NK-92 treated with Interleukin-12 subunit alpha and Interleukin-12 subunit beta, amount 100 ng/mL, for 24 hours (cell line): ENCODE data around the gene KDM4E.
"Not testable (repeated sequence)": the region's sequence is repeated elsewhere in the genome, so short reads cannot be mapped to it uniquely, and the experiment has no call there.

Experiments
- DNase-seq: peaks from one replicate; lab custom pipeline; 2025; lab: John Stamatoyannopoulos, UW

Gene KDM4E

DNA sequence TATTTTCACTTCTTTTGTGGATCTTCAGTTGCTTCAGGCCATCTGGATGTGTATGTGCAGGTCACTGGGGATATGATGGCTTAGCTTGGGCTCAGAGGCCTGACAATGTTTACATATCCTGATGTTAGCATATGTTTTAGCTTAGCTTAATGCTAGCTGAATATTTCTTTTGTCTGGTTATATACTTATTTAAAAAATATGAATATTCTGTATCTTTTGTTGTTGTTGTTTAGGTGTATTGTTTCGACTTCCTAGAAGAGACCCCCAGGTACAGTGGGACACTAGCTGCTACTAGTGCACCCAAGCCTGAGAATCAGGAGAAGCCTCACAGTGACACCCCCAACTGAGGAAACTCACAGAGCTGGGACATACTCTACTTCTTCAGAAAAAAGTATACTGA is at the start of gene KDM4E:
KDM4E (plus strand) TSS at position 301 of the 400 bp plus-strand sequence. CDS start 300 bp downstream, outside the sequence.
- DNase-seq: no peak

DNA sequence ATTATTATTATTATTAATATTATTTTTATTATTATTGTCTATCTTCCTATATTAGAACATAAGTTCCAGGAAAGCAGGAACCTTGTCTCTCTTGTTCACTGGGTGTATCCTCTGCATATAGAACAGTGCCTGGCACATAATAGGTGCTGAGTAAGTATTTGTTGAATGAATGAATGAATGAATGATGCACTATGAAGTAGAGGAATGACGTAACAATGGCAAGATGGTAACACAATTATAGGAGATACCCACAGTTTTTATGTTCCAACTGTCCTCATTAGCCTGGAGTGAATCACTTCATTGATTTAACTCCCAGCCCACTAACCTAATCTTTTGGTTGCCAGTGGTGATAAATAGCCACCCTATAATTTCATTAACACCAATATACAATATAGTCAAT is 49.5 kb upstream of the KDM4E start:
- DNase-seq: no peak

DNA sequence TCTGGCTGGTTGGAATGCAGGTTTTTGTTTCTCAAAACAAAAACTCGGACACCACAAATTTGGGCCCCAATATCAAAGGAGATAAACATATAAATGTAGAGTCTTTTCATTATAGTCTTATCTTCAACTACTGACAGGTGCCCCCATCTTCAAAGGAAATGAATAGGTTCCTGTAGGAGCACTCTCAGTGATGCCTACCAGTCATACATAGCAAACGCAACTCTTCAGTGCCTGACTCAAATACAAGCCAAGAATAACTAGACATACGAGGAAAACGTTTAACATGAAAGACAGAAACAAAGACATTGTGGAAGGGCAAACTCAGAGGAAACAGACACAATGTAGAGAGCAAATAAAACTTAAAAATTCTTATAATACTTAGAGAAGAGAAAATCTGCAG is 37.7 kb upstream of the KDM4E start:
- no peak for DNase-seq

DNA sequence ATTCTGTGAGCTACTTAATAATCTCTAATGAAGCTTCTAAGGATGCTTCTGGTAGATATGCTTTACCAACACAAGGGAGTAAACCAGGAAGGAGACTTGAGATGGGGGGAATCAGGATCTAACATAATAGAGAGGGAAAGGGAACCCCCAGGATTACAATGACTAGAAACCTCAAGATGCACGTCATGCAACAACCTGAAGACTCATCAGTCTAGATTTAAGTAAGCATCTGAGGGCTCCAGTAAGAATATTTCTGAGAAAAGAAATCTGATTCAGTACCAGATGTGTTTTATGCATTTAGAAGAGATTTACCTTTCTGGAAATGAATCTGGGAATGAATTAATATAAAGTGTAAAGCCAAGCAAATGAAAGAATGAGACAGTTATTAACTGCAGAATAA is 36.3 kb upstream of the KDM4E start:
- DNase-seq: no peak

DNA sequence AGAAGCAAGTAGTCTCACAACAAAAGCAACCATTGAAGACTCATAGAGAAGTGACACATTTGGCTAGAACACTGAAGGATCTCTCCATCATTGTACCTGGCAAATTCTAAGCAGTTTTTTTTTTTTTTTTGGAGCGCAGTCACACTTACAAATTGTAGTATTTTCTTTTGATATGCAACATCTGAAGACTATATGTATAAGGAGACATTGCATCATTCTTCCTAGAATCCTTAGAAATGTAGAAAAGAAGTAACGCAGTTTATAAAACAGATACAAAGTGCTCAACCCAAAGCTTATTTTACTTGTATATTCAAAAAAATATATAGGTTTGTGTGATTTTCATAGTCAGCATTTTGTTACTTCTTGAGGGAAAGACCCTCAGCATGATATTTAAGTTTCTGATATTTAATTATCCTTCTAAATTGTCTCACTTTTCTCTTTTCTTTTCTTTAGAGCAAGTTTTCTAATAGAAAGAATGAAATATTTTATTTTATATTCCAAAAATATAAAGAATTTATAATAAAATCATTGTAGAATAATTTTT is 31.6 kb upstream of the KDM4E start:
- no peak for DNase-seq

DNA sequence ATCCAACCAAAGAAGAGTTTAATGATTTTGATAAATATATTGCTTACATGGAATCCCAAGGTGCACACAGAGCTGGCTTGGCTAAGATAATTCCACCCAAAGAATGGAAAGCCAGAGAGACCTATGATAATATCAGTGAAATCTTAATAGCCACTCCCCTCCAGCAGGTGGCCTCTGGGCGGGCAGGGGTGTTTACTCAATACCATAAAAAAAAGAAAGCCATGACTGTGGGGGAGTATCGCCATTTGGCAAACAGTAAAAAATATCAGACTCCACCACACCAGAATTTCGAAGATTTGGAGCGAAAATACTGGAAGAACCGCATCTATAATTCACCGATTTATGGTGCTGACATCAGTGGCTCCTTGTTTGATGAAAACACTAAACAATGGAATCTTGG is 27.6 kb upstream of the KDM4E start:
- no peak for DNase-seq

DNA sequence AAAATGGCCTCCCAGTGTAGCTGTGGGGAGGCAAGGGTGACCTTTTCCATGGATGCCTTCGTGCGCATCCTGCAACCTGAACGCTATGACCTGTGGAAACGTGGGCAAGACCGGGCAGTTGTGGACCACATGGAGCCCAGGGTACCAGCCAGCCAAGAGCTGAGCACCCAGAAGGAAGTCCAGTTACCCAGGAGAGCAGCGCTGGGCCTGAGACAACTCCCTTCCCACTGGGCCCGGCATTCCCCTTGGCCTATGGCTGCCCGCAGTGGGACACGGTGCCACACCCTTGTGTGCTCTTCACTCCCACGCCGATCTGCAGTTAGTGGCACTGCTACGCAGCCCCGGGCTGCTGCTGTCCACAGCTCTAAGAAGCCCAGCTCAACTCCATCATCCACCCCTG is 26.8 kb upstream of the KDM4E start:
- no peak for DNase-seq

DNA sequence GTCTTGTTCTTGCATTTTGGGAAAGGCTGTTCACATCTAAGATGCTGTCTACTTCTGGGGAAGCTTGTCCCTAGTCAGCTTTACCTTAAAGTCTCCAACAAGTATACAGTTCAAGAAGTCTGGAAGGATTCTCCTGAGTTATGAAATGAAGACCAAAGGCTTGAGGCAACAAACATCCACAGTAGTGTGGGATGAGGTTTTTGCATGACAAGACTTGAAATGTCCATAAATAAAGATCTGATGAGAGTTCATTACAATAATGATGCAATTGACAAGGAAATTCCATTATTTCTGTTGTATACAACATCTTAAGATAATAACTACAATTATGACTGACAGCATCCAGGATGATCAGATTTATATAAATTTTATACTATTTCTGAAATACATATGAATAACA is 21.3 kb upstream of the KDM4E start:
- DNase-seq: no peak

DNA sequence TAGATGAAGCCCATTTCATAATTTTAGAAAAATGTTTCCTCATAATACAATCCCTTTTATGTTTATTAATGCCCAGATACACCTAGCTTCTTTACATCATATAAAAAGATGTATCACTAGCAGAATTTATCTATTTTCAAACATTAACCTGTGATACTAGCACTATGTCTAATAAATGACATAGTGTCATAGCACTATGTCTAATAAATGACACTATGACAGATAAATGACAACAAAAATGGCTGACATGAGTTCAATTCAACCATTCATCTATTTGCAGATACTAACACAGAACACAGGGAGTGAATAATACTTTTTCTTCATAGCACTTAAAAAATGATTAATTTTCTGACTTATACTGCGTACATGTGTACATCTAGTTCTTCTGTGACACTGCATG is 19.4 kb upstream of the KDM4E start:
- DNase-seq: no peak

DNA sequence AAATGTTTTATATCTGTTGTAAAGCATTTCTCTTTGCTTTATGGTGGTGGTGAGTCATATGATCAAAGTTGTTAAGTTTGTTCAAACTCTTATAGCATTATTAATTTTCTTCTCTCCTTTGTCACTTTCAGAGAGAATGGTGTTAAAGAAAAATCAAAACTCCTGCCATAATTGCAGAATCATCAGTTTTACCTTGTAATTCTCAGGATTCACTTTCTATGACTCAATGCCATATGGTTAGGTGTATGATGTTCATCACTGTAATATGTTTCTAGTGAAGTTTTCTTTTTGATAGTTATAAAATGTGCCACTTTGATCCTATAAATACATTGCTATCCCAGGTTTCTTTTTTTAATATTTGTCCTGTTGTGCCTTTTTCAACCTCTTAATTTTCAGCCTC is 13.7 kb upstream of the KDM4E start:
- DNase-seq: no peak

DNA sequence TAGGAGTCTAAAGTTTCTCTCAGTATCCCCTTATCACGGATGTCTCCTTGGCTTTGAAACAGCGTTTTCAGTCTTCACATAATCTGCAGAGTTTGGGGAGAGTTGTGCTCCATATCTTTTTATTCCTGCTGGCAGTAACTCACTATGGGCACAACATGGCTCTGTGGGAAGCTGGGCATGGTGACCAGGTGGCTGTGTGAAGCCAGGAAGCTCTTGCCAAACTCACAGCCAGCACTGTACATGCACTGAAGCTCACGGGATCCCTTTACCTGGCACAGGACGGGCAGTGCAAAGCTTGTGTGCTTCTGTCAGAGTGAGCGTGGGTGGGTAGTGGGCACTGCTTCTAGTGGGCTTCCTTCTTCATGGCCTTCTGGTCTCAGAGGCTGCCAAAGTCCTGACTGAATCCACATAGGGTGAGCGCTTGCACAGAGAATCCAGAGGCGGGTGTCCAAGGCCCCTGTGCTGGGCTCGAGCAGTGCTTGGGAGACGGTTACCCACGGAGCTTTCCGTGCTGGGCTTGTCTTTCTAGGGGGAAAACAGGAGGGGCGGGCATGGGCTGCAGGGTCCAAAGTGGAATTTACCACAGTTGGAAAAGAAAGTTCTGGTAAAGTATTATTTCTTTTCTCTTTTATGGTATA is 10.8 kb upstream of the KDM4E start:
- no peak for DNase-seq

DNA sequence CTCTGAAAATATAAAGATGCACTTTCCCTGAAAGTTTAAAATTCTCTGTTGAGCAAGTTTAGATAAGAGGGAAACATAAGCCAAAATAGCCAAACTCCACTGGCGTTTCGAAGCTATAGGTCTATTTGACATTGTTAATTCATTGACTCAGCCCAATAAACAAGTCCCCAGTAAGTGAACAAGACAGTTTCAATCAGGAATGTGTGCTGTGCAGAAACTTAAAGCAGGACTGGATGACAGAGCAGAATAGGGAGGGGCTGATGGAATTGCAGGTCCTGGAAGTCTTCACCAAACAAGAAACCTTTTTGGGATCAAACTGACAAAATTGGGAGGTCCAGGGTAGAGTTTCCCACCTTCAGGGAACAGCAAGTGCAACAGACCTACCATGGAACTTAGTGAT is 8.9 kb upstream of the KDM4E start:
- DNase-seq: no peak

DNA sequence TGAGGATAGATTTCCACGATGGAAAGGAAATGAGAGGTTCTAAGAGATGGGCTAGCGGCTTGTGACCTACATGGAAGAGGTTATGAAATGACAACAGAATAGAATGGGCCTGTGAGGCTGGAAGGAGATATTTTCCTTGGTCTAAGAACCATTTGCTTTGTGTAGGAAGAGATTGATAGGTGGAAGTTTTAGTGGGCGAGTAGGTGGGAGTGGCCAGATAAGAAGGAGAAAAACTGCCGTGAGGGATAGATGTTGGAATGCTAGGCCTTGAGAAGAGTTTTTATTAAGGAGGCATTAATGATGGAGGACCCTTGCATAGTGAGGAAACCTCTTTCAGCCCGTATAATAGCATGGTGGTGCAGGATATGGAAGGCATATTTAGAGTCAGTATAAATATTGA is 3.6 kb upstream of the KDM4E start:
- DNase-seq: not testable (repeated sequence)

DNA sequence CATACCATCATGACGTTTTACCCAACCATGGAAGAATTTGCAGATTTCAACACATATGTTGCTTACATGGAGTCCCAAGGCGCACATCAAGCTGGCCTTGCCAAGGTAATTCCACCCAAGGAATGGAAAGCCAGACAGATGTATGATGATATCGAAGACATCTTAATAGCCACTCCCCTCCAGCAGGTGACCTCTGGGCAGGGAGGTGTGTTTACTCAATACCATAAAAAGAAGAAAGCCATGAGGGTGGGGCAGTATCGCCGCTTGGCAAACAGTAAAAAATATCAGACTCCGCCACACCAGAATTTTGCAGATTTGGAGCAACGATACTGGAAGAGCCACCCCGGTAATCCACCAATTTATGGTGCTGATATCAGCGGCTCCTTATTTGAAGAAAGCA is 536 bp downstream of the KDM4E start:
- DNase-seq: not testable (repeated sequence)

DNA sequence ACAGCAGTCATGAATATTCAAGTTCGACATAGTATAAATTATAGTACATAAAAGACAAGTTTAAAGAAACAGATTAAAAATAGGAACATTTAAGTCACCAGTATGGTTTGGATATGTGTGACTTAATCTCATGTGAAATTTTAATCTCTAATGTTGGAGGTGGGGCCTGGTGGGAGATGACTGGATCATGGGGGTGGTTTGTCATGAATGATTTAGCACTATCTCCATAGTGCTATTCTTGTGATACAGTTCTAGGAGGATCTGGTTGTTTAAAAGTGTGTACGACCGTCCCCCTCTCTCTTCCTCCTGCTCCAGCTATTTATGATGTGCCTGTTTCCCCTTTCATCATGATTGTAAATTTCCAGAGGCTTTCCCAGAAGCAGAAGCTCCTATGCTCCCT is 3.3 kb downstream of the KDM4E start:
- DNase-seq: no peak

DNA sequence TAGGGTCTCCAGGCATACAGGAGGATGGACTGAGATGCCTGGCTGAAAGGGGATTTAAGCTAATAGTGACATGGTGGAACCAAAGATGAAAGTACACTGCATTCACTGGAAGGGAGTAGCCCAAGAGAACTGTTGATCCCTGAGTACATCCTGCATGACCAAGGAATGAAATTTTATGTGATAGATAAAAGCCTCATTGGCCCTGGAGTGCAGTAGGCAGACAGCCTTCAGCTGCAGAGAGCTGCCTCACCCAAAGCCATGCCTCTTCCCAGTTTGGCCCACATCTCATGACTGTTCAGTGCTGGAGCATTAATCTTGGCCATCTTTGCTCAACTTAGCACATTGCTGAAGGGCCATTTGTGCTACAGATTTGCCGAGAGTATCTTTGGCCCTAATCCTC is 8.0 kb downstream of the KDM4E start:
- no peak for DNase-seq

DNA sequence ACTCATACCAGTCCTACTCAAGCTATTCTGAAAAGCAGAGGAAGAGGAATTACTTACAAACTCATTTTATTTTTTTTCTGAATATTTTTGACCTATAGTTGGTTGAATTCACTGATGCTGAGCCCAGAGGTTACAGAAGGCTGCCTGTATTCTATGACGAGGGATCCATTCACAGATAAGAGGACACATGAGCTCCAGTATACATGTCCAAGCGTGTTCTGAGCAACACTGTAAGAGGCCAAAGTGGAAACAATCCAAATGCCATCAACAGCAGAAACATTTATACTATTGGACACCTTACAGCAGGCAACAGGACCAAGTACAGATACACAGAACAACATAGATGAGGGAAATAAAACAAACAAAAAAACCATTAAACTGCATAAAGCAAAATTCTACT is 10.3 kb downstream of the KDM4E start:
- no peak for DNase-seq

DNA sequence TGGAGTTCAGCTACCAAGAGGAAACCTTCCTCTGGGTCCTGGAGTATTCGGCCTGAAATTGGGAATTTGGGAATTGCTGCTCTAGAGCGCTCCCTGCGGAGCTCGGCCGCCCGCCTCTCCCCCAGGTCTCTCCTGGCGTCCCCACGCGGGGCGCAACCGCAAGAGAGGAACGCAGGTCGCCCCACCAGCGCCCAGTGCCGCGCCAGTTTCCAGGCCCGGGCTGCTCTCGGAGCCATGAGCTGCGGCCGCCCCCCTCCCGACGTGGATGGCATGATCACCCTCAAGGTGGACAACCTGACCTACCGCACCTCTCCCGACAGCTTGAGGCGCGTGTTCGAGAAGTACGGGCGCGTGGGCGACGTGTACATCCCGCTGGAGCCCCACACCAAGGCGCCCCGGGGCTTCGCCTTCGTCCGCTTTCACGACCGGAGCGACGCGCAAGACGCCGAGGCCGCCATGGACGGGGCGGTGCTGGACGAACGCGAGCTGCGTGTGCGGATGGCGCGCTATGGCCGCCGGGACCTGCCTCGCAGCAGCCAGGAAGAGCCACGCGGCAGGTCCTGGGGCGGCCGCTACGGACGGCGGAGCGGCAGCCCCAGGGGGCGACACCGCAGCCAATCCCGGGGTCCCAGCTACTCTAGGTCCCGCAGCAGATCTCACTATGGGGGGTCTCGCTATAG is 12.4 kb downstream of the KDM4E start:
- DNase-seq: not testable (repeated sequence)

DNA sequence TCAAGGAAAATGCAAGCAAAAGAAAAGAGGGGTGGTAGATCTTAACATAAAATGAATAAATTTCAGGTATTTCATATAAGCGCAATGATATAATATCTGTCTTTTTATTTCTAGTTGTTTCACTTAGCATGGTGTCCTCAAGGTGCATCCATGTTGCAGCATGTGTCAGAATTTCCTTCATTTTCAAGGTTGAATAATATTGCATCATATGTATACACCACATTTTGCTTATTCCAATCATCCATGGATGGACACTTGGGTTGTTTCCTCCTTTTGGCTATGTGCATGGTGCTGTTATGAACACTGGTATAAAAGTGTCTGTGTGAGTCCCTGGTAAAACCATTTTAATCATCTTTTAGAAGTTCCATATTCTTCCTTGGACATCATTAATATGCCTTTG is 17.2 kb downstream of the KDM4E start:
- no peak for DNase-seq

DNA sequence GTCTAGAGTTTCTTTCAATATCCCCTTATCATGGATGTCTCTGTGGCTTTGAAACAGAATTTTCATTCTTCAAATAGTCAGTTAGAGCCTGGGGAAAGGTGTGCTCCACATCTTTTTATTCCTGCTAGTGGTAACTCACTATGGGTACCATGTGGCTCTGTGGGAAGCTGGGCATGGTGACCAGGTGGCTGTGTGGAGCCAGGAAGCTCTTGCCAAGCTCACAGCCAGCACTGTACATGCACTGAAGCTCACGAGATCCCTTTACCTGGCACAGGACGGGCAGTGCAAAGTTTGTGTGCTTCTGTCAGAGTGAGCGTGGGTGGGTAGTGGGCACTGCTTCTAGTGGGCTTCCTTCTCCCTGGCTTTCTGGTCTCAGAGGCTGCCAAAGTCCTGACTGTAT is 17.8 kb downstream of the KDM4E start:
- no peak for DNase-seq

DNA sequence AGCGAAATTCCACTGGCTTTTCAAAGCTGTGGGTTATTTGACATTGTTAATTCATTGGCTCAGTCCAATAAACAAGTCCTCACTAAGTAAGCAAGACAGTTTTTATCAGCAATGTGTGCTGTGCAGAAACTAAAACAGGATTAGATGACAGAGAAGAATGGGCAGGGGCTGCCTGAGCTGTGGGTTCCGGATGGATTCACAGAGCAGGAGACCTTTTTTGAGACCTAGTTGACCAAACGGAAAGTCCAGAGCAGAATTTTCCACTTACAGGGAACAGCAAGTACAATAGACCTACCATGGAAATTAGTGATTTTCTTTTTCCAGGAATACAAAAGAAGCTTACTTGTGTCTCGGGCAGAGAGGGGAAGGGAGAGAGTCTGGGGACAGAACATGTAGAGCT is 19.0 kb downstream of the KDM4E start:
- no peak for DNase-seq

DNA sequence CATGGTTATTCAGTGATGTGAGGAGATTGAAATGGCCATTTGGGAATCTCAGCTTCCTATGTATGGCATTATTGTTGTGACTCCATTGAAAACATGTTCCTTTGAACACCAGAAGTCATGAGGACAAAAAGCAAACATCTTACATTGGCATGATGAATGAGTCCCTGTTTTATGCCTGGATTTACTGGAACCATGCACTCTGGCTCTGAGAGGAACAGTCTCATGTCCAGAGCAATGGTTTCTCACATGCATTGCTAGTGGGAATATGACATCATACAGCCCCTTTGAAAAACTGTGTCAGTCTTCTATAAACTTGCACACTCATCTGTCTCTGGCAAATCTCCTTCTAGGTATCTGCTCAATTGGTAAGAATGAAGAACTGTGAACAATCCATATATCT is 20.8 kb downstream of the KDM4E start:
- no peak for DNase-seq

DNA sequence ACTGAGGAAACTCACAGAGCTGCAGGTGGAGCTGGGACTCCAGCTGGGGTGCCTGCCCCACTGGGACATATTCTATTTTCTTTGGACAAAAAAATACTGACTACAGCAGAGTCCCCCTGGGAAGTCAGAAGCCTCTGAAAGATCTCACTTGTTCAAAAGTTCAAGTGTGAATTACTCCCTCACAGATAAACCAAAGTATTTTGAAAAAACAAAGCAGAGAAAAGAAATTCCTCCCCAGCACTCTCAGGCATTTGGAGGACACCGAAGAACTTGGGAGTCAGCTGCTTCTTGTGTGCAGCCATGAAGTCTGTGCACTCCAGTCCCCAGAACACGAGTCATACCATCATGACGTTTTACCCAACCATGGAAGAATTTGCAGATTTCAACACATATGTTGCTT is 24.1 kb downstream of the KDM4E start, which contains the start of gene KDM4F:
KDM4F (plus strand) TSS at position 301 of the 400 bp plus-strand sequence.
- not testable (repeated sequence) for DNase-seq
